K562 (cell line): ENCODE measurements around the gene EYA4. TPM values are rescaled to one million over a fixed set of nuclear protein-coding genes. Genes with fewer than 3 reads are reported as not detected.

ENCODE experiments used
- ATAC-seq: fragments of 200-7000 bp; cut with Tn5 transposase; 3 replicates; pipeline ENCODE4 v1.9.1; 2020; ENCODE audit warnings: moderate library complexity
- BruUV-seq: library from RNA; stranded (reverse); fragments of 400-500 nt; replicated peaks from 2 replicates; lab custom pipeline; 2021; lab: Mats Ljungman, UMichigan
- CTCF ChIA-PET: fragments of 300-600 bp; formaldehyde crosslinking; extraction: SDS; loops from one replicate; lab custom pipeline; 2021; ENCODE audit warnings: low intra/inter-chr PET ratio; lab: Yijun Ruan, JAX
- POLR2A ChIA-PET: fragments of 300-600, 350-650 bp; sonication (Branson Sonifier 250); formaldehyde crosslinking; extraction: SDS; loops from one replicate; lab custom pipeline; 2021; ENCODE audit warnings: antibody characterized with exemption, inconsistent platforms; lab: Yijun Ruan, JAX
- DNase-seq, 4 experiments: peaks; one replicate each; pipeline versions ENCODE4 v3.0.0 to v3.0.0-alpha.2; 2011 to 2018; ENCODE audit warnings: low spot score in 3 of 4, mixed read lengths in 3 of 4; ENCODE audit errors: extremely low read depth in 1 of 4
- FAIRE-seq: peaks from 2 replicates; lab custom pipeline; 2011; peaks lifted over from hg19 to GRCh38; lab: Jason Lieb, UNC
- H2AFZ ChIP-seq: 2 replicates; pipeline ENCODE4 v1.6.0; 2011; ENCODE audit warnings: low read depth, low read length, control low read depth, inconsistent platforms
- H3K27ac ChIP-seq: fragments of 200-600 bp; 3 replicates; pipeline ENCODE4 v1.8.0; 2011; ENCODE audit warnings: low read depth, mild to moderate bottlenecking, control low read depth, inconsistent platforms, low read length, moderate library complexity, mixed read lengths; ENCODE audit errors: extremely low read depth
- H3K27me3 ChIP-seq, 2 experiments: fragments of 300-600 bp in 1 of 2; 2 replicates in 1 of 2; 3 replicates in 1 of 2; pipeline versions ENCODE4 v1.6.0 to v1.8.0; 2011; ENCODE audit warnings: inconsistent platforms in 2 of 2, low read length in 2 of 2, mild to moderate bottlenecking in 1 of 2, mixed read lengths in 1 of 2, moderate library complexity in 1 of 2; ENCODE audit not compliant: control insufficient read depth in 2 of 2, insufficient read depth in 2 of 2
- H3K36me3 ChIP-seq: fragments of 300-600 bp; 3 replicates; pipeline ENCODE4 v1.8.0; 2011; ENCODE audit warnings: mild to moderate bottlenecking, low read length, inconsistent platforms; ENCODE audit not compliant: control insufficient read depth, insufficient read depth
- H3K4me1 ChIP-seq, 2 experiments: fragments of 200-600 bp in 1 of 2; replicated peaks in 1 of 2; 2 replicates in 1 of 2; 3 replicates in 1 of 2; pipeline versions ENCODE4 v1.5.1 to v1.8.0; 2011; ENCODE audit warnings: inconsistent platforms in 2 of 2, low read length in 2 of 2, mild to moderate bottlenecking in 1 of 2, mixed read lengths in 1 of 2, moderate library complexity in 1 of 2; ENCODE audit not compliant: control insufficient read depth in 2 of 2, insufficient read depth in 2 of 2
- H3K4me2 ChIP-seq: 2 replicates; pipeline ENCODE4 v1.6.1; 2011; ENCODE audit warnings: low read length, control low read depth, inconsistent platforms, mixed read lengths; ENCODE audit not compliant: insufficient read depth
- H3K4me3 ChIP-seq: fragments of 200-600 bp; sonication (generic), shearing (Covaris generic); 2 replicates; pipeline ENCODE4 v1.5.1; 2016; ENCODE audit warnings: control low read depth, inconsistent platforms
- H3K79me2 ChIP-seq: fragments of 200-600 bp; 3 replicates; pipeline ENCODE4 v1.8.0; 2011; ENCODE audit warnings: low read length, inconsistent platforms; ENCODE audit not compliant: control insufficient read depth, insufficient read depth
- H3K9ac ChIP-seq, 2 experiments: 2 replicates each; pipeline versions ENCODE4 v1.6.0 to v1.6.1; 2011; ENCODE audit warnings: low read depth in 2 of 2, low read length in 2 of 2, control low read depth in 1 of 2, inconsistent platforms in 1 of 2, mild to moderate bottlenecking in 1 of 2, mixed read lengths in 1 of 2; ENCODE audit not compliant: insufficient read depth in 1 of 2
- H3K9me1 ChIP-seq: one replicate; pipeline ENCODE4 v1.6.0; 2011; ENCODE audit warnings: inconsistent platforms, mild to moderate bottlenecking, low read length, moderate library complexity; ENCODE audit not compliant: control insufficient read depth, insufficient read depth
- H3K9me3 ChIP-seq: replicated peaks from 2 replicates; pipeline ENCODE4 v1.5.1; 2011; ENCODE audit warnings: low read depth, low read length, inconsistent platforms; ENCODE audit not compliant: control insufficient read depth, insufficient read depth
- H4K20me1 ChIP-seq: replicated peaks from 2 replicates; pipeline ENCODE4 v1.6.1; 2011; ENCODE audit warnings: low read length, inconsistent platforms, mixed read lengths; ENCODE audit not compliant: control insufficient read depth, insufficient read depth
- BRF1 ChIP-seq: IDR thresholded peaks from 3 replicates; pipeline ENCODE4 v1.6.1; 2011; ENCODE audit warnings: borderline replicate concordance, mild to moderate bottlenecking; ENCODE audit not compliant: insufficient read length; ENCODE audit errors: extremely low read depth
- GATAD2A ChIP-seq: fragments of 450-650 bp; IDR thresholded peaks from 2 replicates; pipeline ENCODE4 v1.6.1; 2017
- HNRNPK ChIP-seq: fragments of 200-400 bp; formaldehyde crosslinking; IDR thresholded peaks from one replicate; pipeline ENCODE4 v1.6.1; 2018; ENCODE audit warnings: mild to moderate bottlenecking, low read depth, low read length; ENCODE audit not compliant: poor library complexity, severe bottlenecking
- MYC ChIP-seq, 2 experiments: fragments of 250-450 bp in 1 of 2; sonication (Bioruptor Pico) in 1 of 2; IDR thresholded peaks; 2 replicates each; pipeline versions ENCODE4 v1.5.1 to v1.6.1; 2012 to 2021; ENCODE audit warnings: low read depth in 2 of 2, borderline replicate concordance in 1 of 2, improper control_type of control experiment in 1 of 2, low read length in 1 of 2, mild to moderate bottlenecking in 1 of 2, moderate library complexity in 1 of 2
- SREBF2 ChIP-seq: sonication (generic); formaldehyde crosslinking; IDR thresholded peaks from 2 replicates; pipeline ENCODE4 v1.4.0; 2020; ENCODE audit warnings: mild to moderate bottlenecking, missing genetic modification reagents
- ZNF445 ChIP-seq: fragments of 250-450 bp; sonication (Bioruptor Pico); IDR thresholded peaks from 2 replicates; pipeline ENCODE4 v1.4.0; 2020; ENCODE audit warnings: low read depth, mild to moderate bottlenecking, moderate library complexity
- WGBS: fragments of 100-300 bp; shearing (Covaris generic); methylation state at CpG from one replicate; pipeline ENCODE4 v1.1.6; 2016; ENCODE audit warnings: low coverage, mixed read lengths; ENCODE audit not compliant: insufficient coverage; ENCODE audit errors: missing lambda C conversion rate; 5-methylcytosine and 5-hydroxymethylcytosine counted together
- in situ Hi-C: fragments of 300-500 bp; cut with MboI; formaldehyde crosslinking; loops from 4 replicates; pipeline ENCODE4 v1.15.0; 2018; ENCODE audit warnings: inconsistent platforms, mixed read lengths
- intact Hi-C: fragments of 100-400 bp; cut with micrococcal nuclease; formaldehyde crosslinking; loops from 2 replicates; pipeline ENCODE4 v1.14.2; 2022
- polyA plus RNA-seq, 8 experiments: library from polyadenylated mRNA; depleted of rRNA in 4 of 8; stranded (reverse) in 5 of 8; unstranded in 3 of 8; fragments of >200 nt; fragmentation: Nextera tagmentation in 2 of 8; fragmentation: Illumina TruSeq in 1 of 8; extraction: Ambion mirVana in 2 of 8; extraction: Trizol in 1 of 8; gene quantifications; 2 replicates each; pipeline versions ENCODE4 v1.2.1 to v1.2.3, GENCODE V29; 2011 to 2014; ENCODE audit warnings: inconsistent platforms in 1 of 8, missing spikeins in 1 of 8
- total RNA-seq, 7 experiments: library from RNA; depleted of rRNA in 6 of 7; stranded (reverse); fragments of >200 nt in 6 of 7; fragmentation: Illumina TruSeq in 2 of 7; extraction: Trizol in 2 of 7; gene quantifications; 2 replicates each; pipeline versions ENCODE4 v1.2.1 to v1.2.3, GENCODE V29; 2011 to 2021; ENCODE audit warnings: low replicate concordance in 1 of 7
- TF ChIP-seq, protein P1 (sequence below): fragments of 450-650 bp; IDR thresholded peaks from 2 replicates; pipeline ENCODE4 v1.6.1; 2018; ENCODE audit not compliant: partially characterized antibody
- TF ChIP-seq, protein P2 (sequence below): sonication (generic); formaldehyde crosslinking; IDR thresholded peaks from 2 replicates; pipeline ENCODE4 v1.4.0; 2020; ENCODE audit warnings: mild to moderate bottlenecking, missing genetic modification reagents
- TF ChIP-seq, protein P3 (sequence below): fragments of 250-450 bp; sonication (Bioruptor Pico); IDR thresholded peaks from 2 replicates; pipeline ENCODE4 v1.5.1; 2021; ENCODE audit warnings: mild to moderate bottlenecking

EYA4 gene
- total and polyA plus RNA-seq, 9 of the 15 experiments (the other 6 are each of a cell fraction or from before 2014, with no cell fraction given), result 0.03 to 0.04 TPM; not detected in 7

DNA sequence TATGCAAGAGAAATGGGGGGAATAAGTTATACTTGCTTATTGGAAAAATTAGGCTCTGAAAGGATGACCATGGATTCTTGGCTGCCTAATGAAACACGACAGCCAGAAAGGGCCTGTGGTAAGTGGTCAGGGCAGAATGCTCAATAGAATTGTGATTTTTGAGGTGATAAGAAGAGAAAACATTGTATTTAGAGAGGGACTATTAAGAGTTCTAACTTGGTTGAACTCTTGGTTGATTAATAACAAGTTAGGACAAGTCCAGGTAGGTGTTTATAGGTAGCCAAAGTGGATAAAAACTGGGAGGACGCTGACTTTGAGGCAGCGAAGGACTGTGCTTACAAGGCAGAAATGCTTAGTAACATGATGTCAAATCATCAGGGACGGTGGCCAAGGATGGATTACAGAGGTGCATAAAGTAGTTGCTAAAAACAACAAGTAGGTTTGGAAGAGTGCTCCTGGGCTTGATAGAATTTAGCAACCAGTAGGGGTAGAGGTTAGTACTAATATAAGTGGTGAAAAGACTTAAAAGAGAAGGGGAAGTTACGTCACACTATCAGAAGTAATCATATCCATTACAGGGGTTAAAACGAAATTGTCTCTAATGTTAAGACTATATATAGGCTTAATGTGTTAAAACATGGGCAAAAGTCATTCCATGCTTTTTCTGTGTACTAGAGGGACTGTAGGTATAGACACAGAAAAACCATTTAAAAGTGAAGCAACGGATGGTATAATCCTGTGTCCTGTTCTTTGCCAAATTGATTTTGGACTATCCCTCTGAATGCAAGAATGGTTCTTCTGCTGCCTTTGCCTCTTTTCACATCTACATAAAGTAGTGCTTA is 98.6 kb downstream of the EYA4 start:
- H3K9me1 ChIP-seq, result no peaks in the 10 kb centered on the region
- H3K9ac ChIP-seq, result no peak overlapping the region
- intact Hi-C loops, result no loop called here
- CTCF ChIA-PET, result no interaction called here
- TF ChIP-seq, protein P1, sequence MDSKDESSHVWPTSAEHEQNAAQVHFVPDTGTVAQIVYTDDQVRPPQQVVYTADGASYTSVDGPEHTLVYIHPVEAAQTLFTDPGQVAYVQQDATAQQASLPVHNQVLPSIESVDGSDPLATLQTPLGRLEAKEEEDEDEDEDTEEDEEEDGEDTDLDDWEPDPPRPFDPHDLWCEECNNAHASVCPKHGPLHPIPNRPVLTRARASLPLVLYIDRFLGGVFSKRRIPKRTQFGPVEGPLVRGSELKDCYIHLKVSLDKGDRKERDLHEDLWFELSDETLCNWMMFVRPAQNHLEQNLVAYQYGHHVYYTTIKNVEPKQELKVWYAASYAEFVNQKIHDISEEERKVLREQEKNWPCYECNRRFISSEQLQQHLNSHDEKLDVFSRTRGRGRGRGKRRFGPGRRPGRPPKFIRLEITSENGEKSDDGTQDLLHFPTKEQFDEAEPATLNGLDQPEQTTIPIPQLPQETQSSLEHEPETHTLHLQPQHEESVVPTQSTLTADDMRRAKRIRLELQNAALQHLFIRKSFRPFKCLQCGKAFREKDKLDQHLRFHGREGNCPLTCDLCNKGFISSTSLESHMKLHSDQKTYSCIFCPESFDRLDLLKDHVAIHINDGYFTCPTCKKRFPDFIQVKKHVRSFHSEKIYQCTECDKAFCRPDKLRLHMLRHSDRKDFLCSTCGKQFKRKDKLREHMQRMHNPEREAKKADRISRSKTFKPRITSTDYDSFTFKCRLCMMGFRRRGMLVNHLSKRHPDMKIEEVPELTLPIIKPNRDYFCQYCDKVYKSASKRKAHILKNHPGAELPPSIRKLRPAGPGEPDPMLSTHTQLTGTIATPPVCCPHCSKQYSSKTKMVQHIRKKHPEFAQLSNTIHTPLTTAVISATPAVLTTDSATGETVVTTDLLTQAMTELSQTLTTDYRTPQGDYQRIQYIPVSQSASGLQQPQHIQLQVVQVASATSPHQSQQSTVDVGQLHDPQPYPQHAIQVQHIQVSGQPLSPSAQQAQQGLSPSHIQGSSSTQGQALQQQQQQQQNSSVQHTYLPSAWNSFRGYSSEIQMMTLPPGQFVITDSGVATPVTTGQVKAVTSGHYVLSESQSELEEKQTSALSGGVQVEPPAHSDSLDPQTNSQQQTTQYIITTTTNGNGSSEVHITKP, result no peak
- no peak for TF ChIP-seq HNRNPK
- no peak for TF ChIP-seq SREBF2 (CRISPR knock-in tag)
- TF ChIP-seq, protein P2, sequence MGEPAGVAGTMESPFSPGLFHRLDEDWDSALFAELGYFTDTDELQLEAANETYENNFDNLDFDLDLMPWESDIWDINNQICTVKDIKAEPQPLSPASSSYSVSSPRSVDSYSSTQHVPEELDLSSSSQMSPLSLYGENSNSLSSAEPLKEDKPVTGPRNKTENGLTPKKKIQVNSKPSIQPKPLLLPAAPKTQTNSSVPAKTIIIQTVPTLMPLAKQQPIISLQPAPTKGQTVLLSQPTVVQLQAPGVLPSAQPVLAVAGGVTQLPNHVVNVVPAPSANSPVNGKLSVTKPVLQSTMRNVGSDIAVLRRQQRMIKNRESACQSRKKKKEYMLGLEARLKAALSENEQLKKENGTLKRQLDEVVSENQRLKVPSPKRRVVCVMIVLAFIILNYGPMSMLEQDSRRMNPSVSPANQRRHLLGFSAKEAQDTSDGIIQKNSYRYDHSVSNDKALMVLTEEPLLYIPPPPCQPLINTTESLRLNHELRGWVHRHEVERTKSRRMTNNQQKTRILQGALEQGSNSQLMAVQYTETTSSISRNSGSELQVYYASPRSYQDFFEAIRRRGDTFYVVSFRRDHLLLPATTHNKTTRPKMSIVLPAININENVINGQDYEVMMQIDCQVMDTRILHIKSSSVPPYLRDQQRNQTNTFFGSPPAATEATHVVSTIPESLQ (CRISPR knock-in tag), result no peak
- no peak for TF ChIP-seq GATAD2A
- no peak for TF ChIP-seq ZNF445 (CRISPR knock-in tag)
- TF ChIP-seq, protein P3, sequence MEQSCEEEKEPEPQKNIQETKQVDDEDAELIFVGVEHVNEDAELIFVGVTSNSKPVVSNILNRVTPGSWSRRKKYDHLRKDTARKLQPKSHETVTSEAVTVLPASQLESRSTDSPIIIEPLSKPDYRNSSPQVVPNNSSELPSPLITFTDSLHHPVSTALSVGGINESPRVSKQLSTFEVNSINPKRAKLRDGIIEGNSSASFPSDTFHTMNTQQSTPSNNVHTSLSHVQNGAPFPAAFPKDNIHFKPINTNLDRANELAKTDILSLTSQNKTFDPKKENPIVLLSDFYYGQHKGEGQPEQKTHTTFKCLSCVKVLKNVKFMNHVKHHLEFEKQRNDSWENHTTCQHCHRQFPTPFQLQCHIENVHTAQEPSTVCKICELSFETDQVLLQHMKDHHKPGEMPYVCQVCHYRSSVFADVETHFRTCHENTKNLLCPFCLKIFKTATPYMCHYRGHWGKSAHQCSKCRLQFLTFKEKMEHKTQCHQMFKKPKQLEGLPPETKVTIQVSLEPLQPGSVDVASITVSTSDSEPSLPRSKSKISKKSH (CRISPR knock-in tag), result no peak
- no peak for TF ChIP-seq MYC (IDR thresholded peaks at IDR 0.05; ENCODE audit: low read depth, low read length)
- TF ChIP-seq MYC (CRISPR knock-in tag; IDR thresholded peaks at IDR 0.05; ENCODE audit: borderline replicate concordance, low read depth), result no peak
- TF ChIP-seq BRF1, result no peak
- TF ChIP-seq, all 486 proteins: peak for 0
- DNase-seq (no peak), FAIRE-seq (no peak), ATAC-seq (no peak)
- H3K9me3 ChIP-seq, result peaks cover 2% of the 10 kb centered on the region; the same call in 1 of the 2 replicates
- H3K36me3 ChIP-seq, result no peaks in the 10 kb centered on the region
- H3K4me2 ChIP-seq, result no peak overlapping the region
- no peak overlapping the region for H2AFZ ChIP-seq
- H3K4me1 ChIP-seq, result no peaks in the 10 kb centered on the region
- H4K20me1 ChIP-seq, result no peaks in the 10 kb centered on the region
- H3K27me3 ChIP-seq, result no peaks in the 10 kb centered on the region
- POLR2A ChIA-PET, result no interaction called here
- in situ Hi-C loops, result no loop called here
- H3K4me3 ChIP-seq, result no peak overlapping the region
- H3K27ac ChIP-seq, result no peak overlapping the region
- H3K79me2 ChIP-seq, result no peaks in the 10 kb centered on the region
- no TSS peak for BruUV-seq
- WGBS, result 0% methylated on average over 7 of the region's 7 CpGs
